ENCODE measurements around the gene TENM4.

GRCh38 chr11:79040348-79040747 is 400.5 kb downstream of the TENM4 start:
- TF ChIP-seq YY1 (IDR thresholded peaks at IDR 0.05; ENCODE audit: low read depth) (no peak), CREB1 (IDR thresholded peaks at IDR 0.05; ENCODE audit: low read depth) (no peak), TEAD4 (IDR thresholded peaks at IDR 0.05) (no peak), EP300 (IDR thresholded peaks at IDR 0.05; ENCODE audit: borderline replicate concordance) (no peak), FOXM1 (IDR thresholded peaks at IDR 0.05; ENCODE audit: borderline replicate concordance, low read depth) (no peak), CEBPB (IDR thresholded peaks at IDR 0.05) (no peak), TAF1 (IDR thresholded peaks at IDR 0.05; ENCODE audit: low read depth) (no peak), TCF12 (IDR thresholded peaks at IDR 0.05; ENCODE audit: low read depth) (no peak), REST (IDR thresholded peaks at IDR 0.05; ENCODE audit: low read depth) (no peak), MAX (IDR thresholded peaks at IDR 0.05) (no peak), RAD21 (IDR thresholded peaks at IDR 0.05; ENCODE audit: low read depth) (no peak), NFIC (IDR thresholded peaks at IDR 0.05) (no peak)

Data from Ishikawa (cell line).